HL-60/S4 (cell line): ENCODE measurements around the gene GPR137B.

Experiments used
- in situ Hi-C: fragments of 300-500 bp; cut with MboI; formaldehyde crosslinking; loops from 2 replicates; pipeline ENCODE4 v1.14.3; 2022; ENCODE audit warnings: low sequenced_read_pairs

Gene GPR137B

GRCh38 chr1:236113324-236114032 lies 28.9 kb upstream of the GPR137B start:
- in situ Hi-C loops, result loop anchor here (10.0 to 25.0 kb wide), 3 partner anchors 371 to 1449 kb away; no protein-coding TSS in a partner anchor

GRCh38 chr1:236114076-236114747 lies 28.1 kb upstream of the GPR137B start:
- in situ Hi-C loops, result loop anchor here (10.0 to 25.0 kb wide), 3 partner anchors 371 to 1448 kb away; no protein-coding TSS in a partner anchor

- in situ Hi-C loops, result loop anchor here (10.0 to 25.0 kb wide), 3 partner anchors 367 to 1445 kb away; no protein-coding TSS in a partner anchor
Measured at GRCh38 chr1:236117710-236118109, 24.6 kb upstream of the GPR137B start.

- in situ Hi-C loops, result loop anchor here (10.0 to 25.0 kb wide), 3 partner anchors 365 to 1442 kb away; no protein-coding TSS in a partner anchor
Measured at GRCh38 chr1:236119943-236120484, 22.3 kb upstream of the GPR137B start.

- in situ Hi-C loops, result loop anchor here (25.0 kb wide), 2 partner anchors 1267 to 1442 kb away; no protein-coding TSS in a partner anchor
Measured at GRCh38 chr1:236120721-236121153, 21.6 kb upstream of the GPR137B start.

- in situ Hi-C loops, result loop anchor here (25.0 kb wide), 2 partner anchors 1265 to 1440 kb away; no protein-coding TSS in a partner anchor
Measured at GRCh38 chr1:236122176-236122575, 20.2 kb upstream of the GPR137B start.

GRCh38 chr1:236123563-236123962 lies 18.8 kb upstream of the GPR137B start:
- in situ Hi-C loops, result loop anchor here (25.0 kb wide), 2 partner anchors 1264 to 1439 kb away; no protein-coding TSS in a partner anchor

GRCh38 chr1:236124965-236125364 lies 17.4 kb upstream of the GPR137B start:
- in situ Hi-C loops, result loop anchor here (25.0 kb wide), 2 partner anchors 1262 to 1437 kb away; no protein-coding TSS in a partner anchor

GRCh38 chr1:236127045-236127444 lies 15.3 kb upstream of the GPR137B start:
- in situ Hi-C loops, result no loop called here

GRCh38 chr1:236128646-236129178 lies 13.6 kb upstream of the GPR137B start:
- in situ Hi-C loops, result no loop called here

- in situ Hi-C loops, result no loop called here
Measured at GRCh38 chr1:236129306-236129705, 13.0 kb upstream of the GPR137B start.

- in situ Hi-C loops, result no loop called here
Measured at GRCh38 chr1:236130372-236130771, 12.0 kb upstream of the GPR137B start.

GRCh38 chr1:236131916-236132315 lies 10.4 kb upstream of the GPR137B start:
- in situ Hi-C loops, result no loop called here

- in situ Hi-C loops, result no loop called here
Measured at GRCh38 chr1:236132420-236133046, 9.8 kb upstream of the GPR137B start.

GRCh38 chr1:236133339-236133738 lies 9.0 kb upstream of the GPR137B start:
- in situ Hi-C loops, result no loop called here

- in situ Hi-C loops, result no loop called here
Measured at GRCh38 chr1:236133802-236134201, 8.5 kb upstream of the GPR137B start.

- in situ Hi-C loops, result no loop called here
Measured at GRCh38 chr1:236137285-236137852, 5.0 kb upstream of the GPR137B start.

GRCh38 chr1:236139495-236139894 lies 2.8 kb upstream of the GPR137B start:
- in situ Hi-C loops, result no loop called here

GRCh38 chr1:236140705-236141446 lies 1.5 kb upstream of the GPR137B start:
- in situ Hi-C loops, result no loop called here
